AG09319 (cell line): ENCODE data around the gene ZFPM1.

Source experiments
- DNase-seq: peaks from one replicate; pipeline ENCODE4 v3.0.0-alpha.2; 2010; ENCODE audit warnings: low read depth; ENCODE audit errors: extremely low read depth
- TF ChIP-seq, protein P1 (sequence below): IDR thresholded peaks from 2 replicates; pipeline ENCODE4 v1.5.1; 2011; ENCODE audit warnings: low read depth, mild to moderate bottlenecking, inconsistent platforms, low read length, moderate library complexity

ZFPM1 gene

DNA sequence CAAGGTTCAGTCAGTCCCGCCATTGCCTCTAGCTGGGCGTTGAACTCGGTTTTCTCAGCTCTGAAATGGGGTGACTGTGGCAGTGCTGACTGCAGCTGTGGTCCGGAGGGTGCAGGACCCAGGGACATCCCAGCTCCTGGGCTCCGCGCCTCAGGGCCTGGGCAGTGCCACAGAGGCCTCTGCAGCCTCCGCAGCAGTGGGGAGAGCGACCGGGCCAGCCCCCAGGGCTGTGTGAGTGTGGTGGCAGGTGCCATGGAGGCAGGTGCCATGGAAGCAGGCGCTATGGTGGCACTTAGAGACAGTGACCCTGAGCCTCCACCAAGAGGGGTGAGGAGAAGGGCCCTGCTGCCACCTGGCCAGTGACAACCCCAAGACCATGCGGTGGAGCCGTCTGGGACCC, 39.4 kb upstream of the ZFPM1 start:
- no peak for DNase-seq
- TF ChIP-seq, protein P1, sequence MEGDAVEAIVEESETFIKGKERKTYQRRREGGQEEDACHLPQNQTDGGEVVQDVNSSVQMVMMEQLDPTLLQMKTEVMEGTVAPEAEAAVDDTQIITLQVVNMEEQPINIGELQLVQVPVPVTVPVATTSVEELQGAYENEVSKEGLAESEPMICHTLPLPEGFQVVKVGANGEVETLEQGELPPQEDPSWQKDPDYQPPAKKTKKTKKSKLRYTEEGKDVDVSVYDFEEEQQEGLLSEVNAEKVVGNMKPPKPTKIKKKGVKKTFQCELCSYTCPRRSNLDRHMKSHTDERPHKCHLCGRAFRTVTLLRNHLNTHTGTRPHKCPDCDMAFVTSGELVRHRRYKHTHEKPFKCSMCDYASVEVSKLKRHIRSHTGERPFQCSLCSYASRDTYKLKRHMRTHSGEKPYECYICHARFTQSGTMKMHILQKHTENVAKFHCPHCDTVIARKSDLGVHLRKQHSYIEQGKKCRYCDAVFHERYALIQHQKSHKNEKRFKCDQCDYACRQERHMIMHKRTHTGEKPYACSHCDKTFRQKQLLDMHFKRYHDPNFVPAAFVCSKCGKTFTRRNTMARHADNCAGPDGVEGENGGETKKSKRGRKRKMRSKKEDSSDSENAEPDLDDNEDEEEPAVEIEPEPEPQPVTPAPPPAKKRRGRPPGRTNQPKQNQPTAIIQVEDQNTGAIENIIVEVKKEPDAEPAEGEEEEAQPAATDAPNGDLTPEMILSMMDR: no peak

GRCh38 chr16:88414521-88415380, 38.3 kb upstream of the ZFPM1 start:
- no peak for DNase-seq
- TF ChIP-seq, protein P1: no peak

DNA sequence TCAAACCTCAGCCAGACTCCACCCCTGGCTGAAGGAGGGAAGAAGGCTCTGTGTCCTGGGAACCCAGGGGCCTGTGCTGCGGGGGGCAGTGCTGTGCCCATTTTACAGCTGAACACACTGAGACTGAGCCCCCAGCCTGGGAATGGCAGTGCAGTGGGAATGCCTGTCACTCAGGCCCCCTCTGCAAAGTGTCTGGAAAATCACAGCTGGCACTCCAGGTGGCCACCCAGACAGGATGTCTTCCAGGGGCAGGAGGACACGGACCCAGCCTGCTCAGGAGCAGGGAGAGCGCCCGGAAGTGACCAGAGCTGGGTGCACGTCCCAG, 37.7 kb upstream of the ZFPM1 start:
- DNase-seq: no peak
- TF ChIP-seq, protein P1: no peak

DNA sequence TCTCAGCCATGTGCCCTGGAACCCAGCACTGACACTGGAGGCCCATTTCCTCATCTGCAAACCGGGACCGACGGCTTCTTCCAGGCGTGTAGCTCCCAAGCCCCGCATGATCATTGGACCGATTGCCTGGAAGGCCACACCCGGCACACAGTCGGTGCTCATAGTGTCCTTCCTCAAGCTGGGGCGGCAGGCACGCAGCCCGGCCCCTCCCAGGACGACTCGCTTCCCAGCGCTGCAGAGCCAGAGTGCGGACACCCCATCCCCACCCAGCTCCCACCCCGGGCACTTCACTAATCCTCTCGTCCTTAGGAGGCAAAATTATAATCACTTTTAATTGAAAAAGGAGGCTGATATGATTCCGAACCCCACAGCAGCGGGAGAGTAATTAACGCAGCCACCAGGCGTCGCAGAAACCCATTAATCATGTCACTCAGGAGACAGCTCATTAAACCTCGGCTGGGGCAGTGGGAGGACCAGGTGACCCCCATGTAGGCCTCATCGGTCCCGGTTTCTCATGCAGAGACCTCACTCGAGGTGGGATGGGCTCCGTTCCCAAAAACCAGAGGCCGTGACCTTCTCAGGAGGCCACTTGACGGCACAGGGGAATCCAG, 37.3 kb upstream of the ZFPM1 start:
- TF ChIP-seq, protein P1: no peak
- DNase-seq: no peak

DNA sequence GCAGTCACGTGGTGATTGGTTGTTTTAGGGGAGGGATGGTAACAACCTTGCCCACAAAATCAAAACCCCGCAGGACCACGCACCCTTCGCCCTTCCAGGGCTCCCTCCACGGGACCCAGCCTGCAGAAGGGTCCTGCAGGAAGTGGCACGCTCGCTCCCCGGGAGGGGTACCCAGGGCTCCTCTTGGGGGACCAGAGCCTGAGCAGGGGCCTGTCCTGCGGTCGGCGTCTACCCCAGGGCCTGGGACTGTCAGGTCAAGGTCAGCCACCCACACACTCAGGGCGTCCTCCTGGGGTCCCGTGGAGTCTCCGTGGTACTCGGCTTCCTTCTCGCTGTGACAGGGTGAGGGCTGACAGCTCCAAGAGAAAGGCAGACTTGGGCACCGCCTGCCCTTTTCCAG, 36.4 kb upstream of the ZFPM1 start:
- TF ChIP-seq, protein P1: no peak
- no peak for DNase-seq

GRCh38 chr16:88417684-88418476, 35.2 kb upstream of the ZFPM1 start:
- TF ChIP-seq, protein P1: no peak
- no peak for DNase-seq

- TF ChIP-seq, protein P1: no peak
Observed at GRCh38 chr16:88418869-88419268, 34.2 kb upstream of the ZFPM1 start.

More at GRCh38 chr16:88418869-88419268, 34.2 kb upstream of the ZFPM1 start:
- no peak for DNase-seq
